ENCODE measurements around the gene ABTB2. TPM values are rescaled to one million over a fixed set of nuclear protein-coding genes. Genes with fewer than 3 reads are reported as not detected.

ABTB2 gene
- total and polyA plus RNA-seq, 2 experiments from 2014 or later, result 12.4 to 14.3 TPM

- TF ChIP-seq EZH2phosphoT487 (IDR thresholded peaks at IDR 0.05; ENCODE audit: low read depth, severe bottlenecking, unreplicated experiment) (no peak), CTCF (IDR thresholded peaks at IDR 0.05; ENCODE audit: poor library complexity) (no peak), EZH2 (IDR thresholded peaks at IDR 0.05; ENCODE audit: borderline replicate concordance) (no peak)
- WGBS (ENCODE audit: low lambda C conversion rate, missing lambda C conversion rate), result 58% methylated on average over 3 of the region's 3 CpGs
- Histone ChIP-seq H2AFZ (no peak overlapping the region), H3K4me3 (no peak overlapping the region), H3K4me1 (ENCODE audit: insufficient read depth) (no peaks in the 10 kb centered on the region), H3K9me3 (ENCODE audit: low read depth) (no peaks in the 10 kb centered on the region), H3K79me2 (no peaks in the 10 kb centered on the region), H3K9me2 (replicated peaks; ENCODE audit: insufficient read depth) (no peaks in the 10 kb centered on the region), H3K4me2 (no peak overlapping the region), H3K27ac (no peak overlapping the region), H3K27me3 (no peaks in the 10 kb centered on the region), H4K20me1 (ENCODE audit: insufficient read depth, poor library complexity, severe bottlenecking) (no peaks in the 10 kb centered on the region), H3K36me3 (replicated peaks; ENCODE audit: insufficient read depth, low read depth) (no peaks in the 10 kb centered on the region)
- DNase-seq (ENCODE audit: low spot score), result no peak
These were observed 6.3 kb upstream of the ABTB2 start for GRCh38 chr11:34364102-34364501.

GRCh38 chr11:34363363-34364084, 5.7 kb upstream of the ABTB2 start:
- Histone ChIP-seq H3K36me3 (replicated peaks; ENCODE audit: insufficient read depth, low read depth) (no peaks in the 10 kb centered on the region), H3K4me1 (ENCODE audit: insufficient read depth) (no peaks in the 10 kb centered on the region), H3K4me2 (no peak overlapping the region), H3K27ac (no peak overlapping the region), H3K4me3 (no peak overlapping the region), H3K9me3 (ENCODE audit: low read depth) (no peaks in the 10 kb centered on the region), H3K27me3 (no peaks in the 10 kb centered on the region), H3K9me2 (replicated peaks; ENCODE audit: insufficient read depth) (no peaks in the 10 kb centered on the region), H2AFZ (no peak overlapping the region), H4K20me1 (ENCODE audit: insufficient read depth, poor library complexity, severe bottlenecking) (no peaks in the 10 kb centered on the region), H3K79me2 (no peaks in the 10 kb centered on the region)
- TF ChIP-seq EZH2phosphoT487 (IDR thresholded peaks at IDR 0.05; ENCODE audit: low read depth, severe bottlenecking, unreplicated experiment) (no peak), CTCF (IDR thresholded peaks at IDR 0.05; ENCODE audit: poor library complexity) (no peak), EZH2 (IDR thresholded peaks at IDR 0.05; ENCODE audit: borderline replicate concordance) (no peak)
- WGBS (ENCODE audit: low lambda C conversion rate, missing lambda C conversion rate), result 64% methylated on average over 8 of the region's 8 CpGs
- no peak for DNase-seq (ENCODE audit: low spot score)

GRCh38 chr11:34360046-34360445, 2.2 kb upstream of the ABTB2 start:
- H3K4me1 ChIP-seq (ENCODE audit: insufficient read depth), result peaks cover 4% of the 10 kb centered on the region
- H3K9me3 ChIP-seq (ENCODE audit: low read depth), result no peaks in the 10 kb centered on the region
- H4K20me1 ChIP-seq (ENCODE audit: insufficient read depth, poor library complexity, severe bottlenecking), result peaks cover 21% of the 10 kb centered on the region
- H3K4me2 ChIP-seq, result no peak overlapping the region
- WGBS (ENCODE audit: low lambda C conversion rate, missing lambda C conversion rate), result 29% methylated on average over 1 of the region's 1 CpG
- no peak overlapping the region for H3K27ac ChIP-seq
- TF ChIP-seq CTCF (IDR thresholded peaks at IDR 0.05; ENCODE audit: poor library complexity) (no peak), EZH2phosphoT487 (IDR thresholded peaks at IDR 0.05; ENCODE audit: low read depth, severe bottlenecking, unreplicated experiment) (no peak), EZH2 (IDR thresholded peaks at IDR 0.05; ENCODE audit: borderline replicate concordance) (no peak)
- H3K27me3 ChIP-seq, result peaks cover under 1% of the 10 kb centered on the region
- no peak overlapping the region for H3K4me3 ChIP-seq
- peaks cover 22% of the 10 kb centered on the region for H3K79me2 ChIP-seq
- H3K36me3 ChIP-seq (replicated peaks; ENCODE audit: insufficient read depth, low read depth), result no peaks in the 10 kb centered on the region
- DNase-seq (ENCODE audit: low spot score), result no peak
- no peak overlapping the region for H2AFZ ChIP-seq
- no peaks in the 10 kb centered on the region for H3K9me2 ChIP-seq (replicated peaks; ENCODE audit: insufficient read depth)
